GM21825 (cell line): ENCODE measurements around the gene KDM5C.

ENCODE experiments used
- ATAC-seq: cut with Tn5 transposase; IDR thresholded peaks from one replicate; pipeline ENCODE4 v1.9.1; 2021; ENCODE audit warnings: mild to moderate bottlenecking, moderate library complexity; ENCODE audit not compliant: unreplicated experiment

Gene KDM5C

DNA sequence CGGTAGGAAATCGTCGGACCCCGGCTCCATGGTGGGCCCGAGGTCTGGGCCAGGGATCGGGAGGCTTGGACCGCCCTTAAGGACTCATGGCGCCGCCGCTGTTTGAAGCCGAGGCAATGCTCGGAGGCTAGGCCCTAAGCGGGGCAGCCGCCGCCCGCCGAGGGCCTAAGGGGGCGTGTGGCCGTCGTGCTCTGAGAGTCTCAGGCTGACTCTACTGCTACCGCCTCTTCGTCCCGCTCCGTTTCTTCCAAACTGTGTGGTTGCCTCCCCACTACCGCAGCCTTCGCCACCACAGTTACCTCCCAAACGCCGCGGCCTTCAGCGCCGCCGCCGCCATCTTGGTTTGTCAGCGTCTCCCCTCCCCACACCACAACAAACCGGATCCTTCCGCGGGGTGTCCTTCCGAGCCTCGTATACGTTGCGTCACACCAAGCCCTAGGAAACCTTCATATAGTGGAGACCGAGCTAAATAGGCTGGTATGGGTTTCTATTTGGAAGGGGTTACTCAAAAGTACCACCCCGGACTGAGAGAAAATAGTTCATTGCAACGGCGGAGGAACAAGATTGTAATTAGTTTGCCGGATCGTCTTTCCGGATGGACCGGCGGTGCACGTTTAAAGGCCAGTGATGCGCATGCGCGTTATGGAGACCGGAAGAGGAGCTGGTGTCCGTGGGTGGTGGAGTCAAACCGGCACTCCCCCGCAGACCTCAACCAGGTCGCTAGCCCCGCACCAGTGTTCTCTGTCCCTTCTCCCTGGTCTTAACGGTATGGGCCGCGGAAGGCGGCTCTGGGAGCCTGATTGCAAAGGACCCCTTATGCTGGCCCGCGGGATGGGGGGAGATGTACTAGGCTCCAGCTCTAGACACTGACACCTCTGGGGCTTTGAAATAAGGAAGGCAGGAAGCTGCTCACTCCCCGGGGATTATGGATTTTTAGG is at the start of gene KDM5C:
KDM5C (minus strand) TSS at position 348 of the 938 bp plus-strand sequence; CDS start at position 30, 318 bp downstream.
- ATAC-seq = peak; percentile 80

DNA sequence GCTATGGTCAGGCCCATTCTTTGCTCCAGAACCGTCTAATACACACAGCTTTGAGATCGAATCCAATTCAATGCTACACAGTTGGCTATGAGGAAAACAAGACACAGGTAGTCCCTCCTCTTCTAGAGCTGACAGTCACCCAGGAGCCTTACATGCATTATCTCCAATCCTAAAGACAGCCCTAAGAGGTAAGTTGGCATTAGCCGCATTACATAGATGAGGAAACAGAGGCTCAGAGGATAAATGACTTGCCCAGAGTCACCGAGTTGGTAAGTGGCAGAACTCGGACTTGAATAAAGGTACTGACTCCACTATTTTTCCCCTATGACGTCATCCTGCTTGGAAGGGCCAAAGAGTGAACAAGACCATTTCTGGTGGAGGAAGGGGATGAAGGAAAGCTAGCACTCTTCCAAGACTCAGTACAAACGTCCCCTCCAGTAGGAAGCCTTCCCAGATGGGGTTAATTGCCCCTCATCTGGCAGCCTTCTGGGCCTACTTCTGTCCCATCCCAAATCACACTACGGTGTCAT is 47.9 kb upstream of the KDM5C start:
- ATAC-seq = no peak

DNA sequence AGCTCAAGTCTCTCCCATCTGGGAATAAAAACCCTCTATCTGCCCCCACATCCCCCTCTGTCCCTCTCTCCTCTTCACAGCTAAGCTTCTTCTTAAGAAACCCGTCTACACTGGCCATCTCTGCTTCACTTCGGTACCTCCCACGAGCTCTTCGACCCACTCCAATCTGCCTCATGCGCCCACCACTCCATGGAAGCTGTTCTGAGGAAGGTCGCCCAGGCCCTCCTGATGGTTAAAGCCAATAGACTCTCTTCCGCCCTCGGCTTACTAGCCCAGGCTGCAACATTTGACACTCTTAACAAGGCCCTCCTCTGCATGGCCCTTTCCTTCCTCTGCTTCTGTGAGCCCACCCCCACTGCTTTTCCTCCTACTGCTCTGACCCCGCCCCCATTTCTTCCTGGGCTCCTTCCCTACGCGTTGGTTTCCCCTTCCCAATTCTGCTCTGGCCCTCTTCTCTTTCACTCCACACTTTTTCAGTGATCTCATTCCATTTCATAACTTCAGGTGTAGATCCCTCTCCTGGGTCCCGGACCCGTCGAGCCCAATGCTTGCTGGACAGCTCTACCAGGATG is 44.6 kb upstream of the KDM5C start:
- ATAC-seq = no peak

DNA sequence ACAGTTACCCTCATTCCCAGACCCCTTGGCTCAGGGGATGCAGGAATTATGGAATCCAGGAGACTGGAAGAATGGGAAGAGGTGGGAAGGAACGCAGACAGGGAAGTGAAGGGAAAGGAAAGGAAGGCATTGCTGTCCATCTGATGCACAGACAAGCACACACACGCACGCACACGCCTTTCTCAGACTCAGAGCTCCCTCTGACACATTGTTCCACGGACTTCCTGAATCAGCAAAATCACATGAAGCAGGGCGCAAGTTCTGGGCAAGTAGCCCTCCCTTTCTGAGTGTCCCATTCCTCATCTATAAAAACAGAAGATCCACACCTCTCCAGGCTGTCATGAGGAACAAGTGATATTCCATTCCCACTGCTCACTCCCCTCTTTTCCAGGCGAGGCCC is 43.2 kb upstream of the KDM5C start:
- ATAC-seq = no peak

DNA sequence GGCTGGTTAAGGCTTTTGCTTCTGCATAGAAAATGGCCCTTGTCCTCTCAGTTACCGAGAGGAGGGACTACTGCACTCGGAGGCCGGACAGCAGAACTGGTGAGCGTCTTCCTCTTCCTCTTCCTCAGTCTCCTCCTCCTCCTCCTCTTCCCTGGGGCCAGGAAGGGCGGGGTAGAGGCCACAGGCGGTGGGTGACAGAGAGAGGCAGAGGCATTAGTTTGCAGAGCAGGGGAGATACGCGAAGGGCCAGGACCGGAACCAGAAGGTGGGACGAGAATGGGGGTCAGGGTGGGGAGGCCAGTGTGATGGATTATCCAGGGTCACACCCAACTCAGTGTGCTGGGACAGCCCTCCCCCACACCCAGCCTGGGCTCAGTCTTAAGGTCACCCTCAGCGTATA is 41.9 kb upstream of the KDM5C start:
- no peak for ATAC-seq

DNA sequence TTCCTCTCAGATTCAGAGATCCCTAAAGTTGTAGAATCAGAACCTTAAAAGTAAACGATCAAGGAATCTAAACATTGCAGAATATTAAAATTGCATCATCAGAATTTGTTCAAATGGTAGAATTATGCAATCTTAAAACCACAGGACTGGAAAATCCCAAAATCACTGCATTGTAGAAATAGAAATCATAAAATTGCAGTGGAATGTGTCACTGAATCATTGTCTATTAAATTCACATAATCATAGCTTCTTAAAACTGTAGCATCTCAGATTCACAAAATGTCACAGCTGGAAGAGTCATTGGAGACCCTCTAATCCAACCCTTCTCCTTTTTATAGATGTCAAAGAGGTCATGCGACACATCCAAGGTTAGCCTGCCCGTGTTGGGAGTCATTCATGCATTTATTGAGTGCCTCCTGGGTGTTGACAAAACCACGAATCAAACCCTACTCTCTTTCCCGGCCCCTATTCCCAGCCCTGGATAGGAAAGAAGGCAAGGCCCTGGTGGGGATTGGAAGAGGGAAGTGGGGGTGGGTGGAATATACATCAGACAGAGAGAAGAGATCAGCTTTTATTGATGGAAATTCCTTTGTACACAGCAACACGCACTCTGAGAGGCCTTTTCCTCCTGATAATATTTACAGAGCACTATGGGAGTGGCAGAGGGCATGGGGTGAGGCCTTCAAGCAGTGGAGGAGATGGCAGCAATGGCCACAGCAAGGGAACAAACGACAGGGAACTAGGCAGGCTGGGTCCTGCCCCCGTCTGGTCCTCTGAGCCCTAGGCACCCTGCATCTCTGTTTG is 41.0 kb upstream of the KDM5C start:
- no peak for ATAC-seq

DNA sequence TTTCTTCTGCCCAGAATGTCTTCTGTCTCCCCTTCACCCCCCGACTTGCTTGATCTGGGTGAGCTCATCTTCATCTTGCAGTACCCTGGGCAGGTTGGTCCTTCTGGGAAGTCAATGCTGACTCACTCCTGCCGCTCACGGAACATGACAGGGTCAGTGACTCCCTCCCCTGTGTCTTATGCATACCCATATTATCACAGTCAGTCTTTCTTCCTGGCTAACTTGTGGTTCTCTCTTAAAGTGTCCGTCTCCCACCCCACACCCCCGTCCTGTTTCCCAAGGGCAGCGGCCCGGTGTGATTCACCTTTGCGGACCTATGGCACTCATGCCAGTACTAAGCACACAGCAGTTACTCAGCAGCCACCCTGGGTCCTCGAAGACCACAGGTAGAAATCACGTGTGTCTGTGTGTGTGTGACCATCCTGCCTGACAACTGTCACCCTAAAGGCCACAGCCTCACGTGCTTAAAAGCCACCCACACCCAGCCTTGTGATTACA is 38.6 kb upstream of the KDM5C start:
- ATAC-seq = no peak

DNA sequence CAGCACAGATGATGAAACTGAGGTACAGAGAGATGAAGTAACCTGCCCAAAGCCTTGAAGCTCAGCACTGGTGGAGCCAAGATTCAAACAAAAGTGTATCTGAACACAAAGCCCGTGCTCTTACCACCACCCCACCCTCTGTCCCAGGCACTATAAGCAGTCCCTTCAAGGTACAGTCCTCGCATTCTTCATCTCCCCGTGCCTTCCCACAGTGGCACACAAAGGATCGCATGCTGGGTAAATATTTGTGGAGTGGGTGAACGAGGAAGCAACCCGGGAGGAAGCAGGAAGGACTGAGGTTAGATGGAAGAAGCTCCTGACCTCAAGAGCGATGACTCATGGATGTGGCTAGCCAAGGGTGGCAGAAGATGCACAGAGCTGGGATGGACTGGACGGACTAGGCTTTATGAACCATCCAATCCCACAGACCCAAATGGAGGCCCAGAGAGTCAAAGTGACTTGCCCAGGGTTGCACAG is 37.9 kb upstream of the KDM5C start:
- no peak for ATAC-seq

DNA sequence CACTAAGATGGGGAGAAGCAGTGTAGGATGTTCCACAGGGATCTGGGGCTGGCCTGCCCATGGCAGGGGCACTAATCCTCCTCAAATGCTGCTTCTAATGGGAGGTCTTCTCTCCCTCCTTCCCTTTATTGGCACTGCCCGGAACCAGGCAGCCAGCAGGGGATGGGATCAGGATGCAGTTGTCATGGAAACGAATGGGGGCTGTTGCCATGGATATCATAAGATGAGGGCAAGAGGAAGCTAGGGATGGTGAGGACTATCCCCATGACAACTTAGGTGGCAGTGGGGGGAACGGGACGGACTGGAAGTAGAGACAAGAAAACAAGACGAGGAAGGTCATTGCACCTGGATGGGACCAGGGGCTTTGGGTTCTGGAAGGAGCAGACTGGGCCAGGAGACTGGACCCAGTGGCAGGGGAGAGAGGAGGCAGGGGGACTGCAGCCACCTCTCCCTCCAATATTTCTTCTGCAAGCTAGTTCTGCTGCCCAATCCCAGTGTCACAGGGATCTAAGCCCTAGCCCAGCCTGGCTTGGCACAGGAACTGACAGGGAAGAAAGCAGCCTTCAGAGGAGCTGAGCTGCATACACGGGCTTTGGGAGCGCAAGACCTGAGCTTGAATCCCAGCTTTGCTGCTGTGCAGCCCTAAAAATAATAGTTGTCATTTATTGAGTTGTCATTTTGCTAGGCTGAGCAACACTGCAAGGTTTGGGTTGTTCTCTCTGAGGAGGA is 37.3 kb upstream of the KDM5C start:
- ATAC-seq = no peak

DNA sequence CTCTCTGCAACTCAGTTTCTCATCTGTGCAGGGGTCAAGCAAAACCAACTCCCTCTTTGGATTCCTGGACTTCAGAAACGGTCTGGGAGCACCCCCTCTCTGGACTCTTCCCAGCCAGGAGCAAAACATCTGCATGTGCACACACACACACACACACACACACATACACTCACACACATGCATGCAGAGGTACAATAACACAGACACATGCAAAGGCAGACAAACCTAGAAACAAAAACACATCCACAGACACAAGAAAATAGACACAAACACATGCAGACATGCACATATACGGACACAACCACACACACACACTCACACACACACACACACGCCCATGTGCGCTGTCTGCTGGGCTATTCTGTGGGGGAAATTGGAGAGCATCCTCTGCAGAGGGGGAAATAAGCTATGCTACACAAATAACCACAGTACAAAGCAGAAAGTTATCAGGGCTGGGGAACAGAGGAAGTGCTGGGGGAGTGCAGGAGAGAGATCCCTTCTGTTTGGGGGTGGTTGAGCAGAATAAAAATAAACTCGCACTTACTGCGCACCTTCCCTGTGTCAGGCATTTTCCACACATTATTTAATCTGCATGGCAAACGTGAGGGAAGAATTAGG is 36.5 kb upstream of the KDM5C start:
- ATAC-seq = no peak

DNA sequence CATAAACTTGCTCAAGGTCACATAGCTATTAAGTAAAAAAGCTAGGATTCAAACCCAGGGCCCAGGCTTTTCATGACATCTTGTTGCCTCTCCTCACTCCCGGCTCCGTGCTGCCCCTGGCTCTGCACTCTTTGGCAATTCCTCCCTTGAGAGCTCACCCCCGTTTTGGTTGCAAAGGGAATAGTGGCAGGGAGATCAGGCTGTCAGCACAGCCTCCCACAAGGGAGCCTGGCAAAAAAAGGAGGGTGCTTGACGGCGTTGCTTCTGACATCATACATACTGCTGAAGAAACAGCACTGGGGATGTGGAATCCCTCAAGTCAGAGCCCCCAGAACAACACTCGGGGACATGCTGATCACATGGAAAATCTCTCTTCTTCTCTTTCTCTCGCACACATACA is 35.8 kb upstream of the KDM5C start:
- no peak for ATAC-seq

DNA sequence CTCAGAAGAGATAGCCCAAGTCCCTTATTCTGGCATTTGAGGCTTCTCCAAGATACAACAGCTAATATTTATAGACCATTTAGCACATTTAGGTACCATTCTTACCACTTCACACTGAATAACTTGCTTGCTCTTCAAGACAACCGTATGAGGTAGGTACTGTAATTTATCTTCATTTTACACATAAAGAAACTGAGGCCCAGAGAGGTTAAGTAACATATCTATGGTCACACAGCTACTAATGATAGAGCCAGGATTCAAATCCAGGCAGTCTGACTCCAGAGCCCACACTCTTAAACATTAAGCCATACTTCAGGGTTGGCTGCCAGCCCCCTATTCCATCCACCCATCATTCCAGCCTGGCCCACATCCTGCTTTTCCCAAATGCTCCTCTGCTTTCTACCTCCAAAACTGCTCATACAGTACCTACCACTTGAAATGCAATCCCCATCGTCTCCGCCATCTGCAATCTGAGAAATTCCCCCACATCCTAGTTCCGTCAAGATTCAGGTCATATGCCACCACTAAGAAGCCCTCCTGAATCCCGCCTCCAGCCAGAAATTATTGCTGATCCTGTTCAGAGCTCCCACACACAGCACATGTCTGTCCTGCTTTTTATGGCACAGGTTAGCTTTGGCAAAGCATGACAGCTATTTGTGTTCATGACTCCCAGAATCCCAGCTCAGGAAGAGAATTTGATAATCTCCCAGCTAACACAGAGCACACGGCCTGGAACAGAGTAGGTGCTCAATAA is 32.8 kb upstream of the KDM5C start:
- no peak for ATAC-seq

DNA sequence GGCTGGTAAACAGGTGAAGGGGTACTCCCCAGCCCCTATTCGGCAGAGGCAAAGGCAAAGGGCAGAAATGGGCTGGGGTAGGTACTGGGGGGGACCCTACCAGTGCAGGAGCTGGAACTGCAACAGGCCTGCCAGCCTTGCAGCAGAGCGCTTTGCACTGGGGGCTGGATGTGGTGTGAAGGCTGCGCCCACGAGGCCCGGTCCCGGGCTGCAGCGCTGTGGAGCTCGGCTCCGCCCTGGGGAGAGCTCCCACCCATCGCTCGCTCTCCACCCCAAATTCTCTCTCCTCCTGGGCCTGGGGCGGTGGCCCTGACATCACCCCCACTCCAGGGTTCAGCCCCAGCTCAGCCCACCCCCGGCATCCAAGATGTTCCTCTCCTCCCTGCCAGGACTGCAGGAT is 32.2 kb upstream of the KDM5C start:
- ATAC-seq = no peak

DNA sequence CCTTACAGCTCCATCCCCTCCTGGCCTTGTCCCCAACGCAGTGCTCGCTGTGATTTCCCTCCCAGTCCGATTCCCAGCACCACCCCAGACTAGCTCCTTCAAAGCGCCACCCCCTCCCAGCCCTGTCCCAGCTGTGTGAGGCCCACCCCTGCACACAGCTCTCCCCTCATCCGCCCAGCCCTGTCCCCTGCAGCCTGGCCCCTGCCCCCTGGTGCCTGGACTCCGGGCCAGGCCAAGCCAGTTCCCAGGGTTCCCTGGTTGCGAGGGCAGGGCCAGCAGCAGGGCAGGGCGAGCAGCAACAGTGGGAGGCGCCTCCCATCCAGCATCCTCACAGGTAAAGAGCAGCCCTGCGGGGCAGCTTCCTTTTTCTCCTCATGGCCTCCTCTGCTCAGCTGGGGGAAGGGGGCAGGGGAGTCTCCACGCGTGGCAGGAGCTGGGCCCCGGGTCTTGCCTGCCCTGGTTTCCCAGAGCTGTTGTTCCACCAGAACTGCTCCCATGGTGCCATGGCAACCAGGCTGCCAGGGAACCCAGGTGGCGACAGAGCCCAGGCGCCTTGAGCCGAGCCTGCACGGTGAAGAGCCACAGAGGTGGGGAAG is 31.5 kb upstream of the KDM5C start:
- ATAC-seq = no peak

DNA sequence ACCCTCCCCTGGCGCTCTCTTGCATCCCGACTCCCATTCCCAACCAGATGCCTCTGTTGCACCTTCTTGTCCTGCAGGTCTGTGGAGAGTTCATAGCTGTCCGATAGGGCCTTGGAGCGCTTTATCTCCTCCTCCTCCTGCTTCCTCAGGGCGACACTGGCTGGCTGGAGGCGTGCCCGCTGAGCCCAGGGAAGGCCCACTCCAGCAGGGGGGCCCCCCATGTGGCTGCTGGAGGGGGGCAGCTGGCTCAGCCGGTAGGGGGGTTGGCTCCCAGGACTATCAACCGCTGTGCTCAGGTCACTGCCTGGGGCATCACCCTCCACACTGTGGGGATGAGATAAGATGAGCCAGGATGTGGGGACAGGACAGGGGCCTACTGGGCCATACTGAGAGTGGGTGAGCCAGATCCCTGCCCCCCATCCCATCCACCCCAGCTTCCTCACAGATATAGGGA is 30.8 kb upstream of the KDM5C start:
- ATAC-seq = no peak

DNA sequence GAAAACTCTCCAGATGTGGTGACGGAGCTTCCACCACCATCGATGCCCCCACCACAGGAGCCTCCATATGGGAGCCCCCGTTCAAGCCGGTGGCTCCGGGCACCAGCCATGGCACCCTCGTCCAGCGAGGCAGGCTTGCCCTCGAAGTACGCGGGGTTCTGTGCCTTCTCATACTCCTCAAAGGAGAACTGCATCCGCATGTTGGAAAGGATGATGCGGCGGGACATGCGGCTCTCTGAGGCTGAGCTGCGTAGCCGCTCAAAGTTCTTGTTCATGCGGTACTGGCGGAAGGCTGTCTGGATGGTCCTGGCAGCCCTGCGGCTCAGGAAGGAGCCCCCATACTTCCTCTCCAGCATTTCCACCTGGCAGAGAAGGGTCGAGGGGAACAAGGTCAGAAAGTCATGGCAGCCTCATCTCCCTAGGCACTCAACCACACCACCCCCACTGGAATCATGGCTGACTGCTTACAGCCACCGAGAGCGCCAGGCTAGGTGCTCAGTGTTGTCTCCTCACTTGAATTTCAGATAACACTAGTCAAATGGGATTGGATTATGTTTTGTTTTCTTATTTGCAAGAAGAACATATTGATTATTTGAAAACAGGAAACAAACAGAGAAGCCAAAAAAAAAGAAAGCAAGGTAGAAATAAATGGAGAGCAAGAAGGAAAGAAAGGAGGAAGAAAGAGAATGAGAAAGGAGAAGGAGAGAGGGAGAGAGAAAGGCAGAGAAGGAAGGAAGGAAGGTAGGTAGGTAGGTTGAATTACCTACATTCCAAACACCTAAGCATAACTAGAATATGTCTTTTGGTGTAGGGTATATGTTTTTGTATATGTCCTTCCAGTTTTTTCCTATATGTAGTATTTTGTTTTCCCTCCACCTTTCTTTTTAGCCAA is 29.8 kb upstream of the KDM5C start:
- ATAC-seq = no peak

DNA sequence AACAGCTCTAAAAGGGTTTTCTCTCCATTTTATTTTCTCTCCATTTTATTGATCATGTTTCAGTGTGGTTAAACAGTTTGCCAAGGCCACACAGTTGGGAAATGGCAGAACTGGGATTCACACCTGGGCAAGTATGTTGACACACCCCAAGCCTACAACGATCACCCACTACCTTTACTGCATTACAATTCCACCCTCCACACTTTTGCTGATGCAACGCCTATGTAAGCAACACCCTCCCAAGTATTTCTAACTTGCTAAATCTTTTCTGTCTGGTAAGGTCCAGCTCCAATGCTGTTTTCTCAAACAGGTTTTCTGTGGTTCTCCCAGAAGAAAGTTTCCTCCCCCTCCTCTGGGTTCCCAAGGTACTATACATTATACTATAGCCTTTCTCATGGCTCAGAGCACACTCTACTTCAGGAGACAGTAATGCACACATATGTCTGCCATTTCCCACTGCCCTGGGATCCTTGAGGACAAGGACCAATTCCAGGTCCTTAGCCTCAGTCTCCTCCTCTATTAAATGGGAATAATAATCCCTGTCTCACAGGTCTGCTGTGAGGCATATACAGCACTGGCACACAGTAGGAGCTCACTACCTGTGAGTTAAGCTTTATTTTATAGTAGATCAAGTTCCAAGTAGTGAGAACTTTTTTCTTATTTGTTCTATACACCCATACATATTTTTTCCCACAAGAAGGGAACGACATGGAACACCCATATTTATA is 28.4 kb upstream of the KDM5C start:
- no peak for ATAC-seq
